HG03139 (cell line): ENCODE data around the gene GPR55.
"Not testable (repeated sequence)": the region's sequence is repeated elsewhere in the genome, so short reads cannot be mapped to it uniquely, and the experiment has no call there.

Source experiments
- ATAC-seq: cut with Tn5 transposase; IDR thresholded peaks from one replicate; pipeline ENCODE4 v1.9.1; 2021; ENCODE audit not compliant: unreplicated experiment

The GPR55 gene

GRCh38 chr2:230951396-230951795, 26.4 kb upstream of the GPR55 start:
- no peak for ATAC-seq

GRCh38 chr2:230950874-230951339, 25.9 kb upstream of the GPR55 start:
- ATAC-seq, result no peak

- peak; percentile 43 for ATAC-seq
These were observed 25.2 kb upstream of the GPR55 start for GRCh38 chr2:230949966-230950873.

- no peak for ATAC-seq
These were observed 22.9 kb upstream of the GPR55 start for GRCh38 chr2:230947908-230948365.

- no peak for ATAC-seq
These were observed 22.2 kb upstream of the GPR55 start for GRCh38 chr2:230947235-230947576.

GRCh38 chr2:230946429-230947234, 21.6 kb upstream of the GPR55 start:
- no peak for ATAC-seq

GRCh38 chr2:230944757-230945372, 19.8 kb upstream of the GPR55 start:
- no peak for ATAC-seq

GRCh38 chr2:230944123-230944653, 19.1 kb upstream of the GPR55 start:
- ATAC-seq, result no peak

GRCh38 chr2:230942920-230943896, 18.2 kb upstream of the GPR55 start:
- ATAC-seq, result peak; percentile 62

GRCh38 chr2:230942371-230942770, 17.3 kb upstream of the GPR55 start:
- no peak for ATAC-seq

- no peak for ATAC-seq
These were observed 16.4 kb upstream of the GPR55 start for GRCh38 chr2:230941202-230942180.

GRCh38 chr2:230940471-230940815, 15.4 kb upstream of the GPR55 start:
- no peak for ATAC-seq

GRCh38 chr2:230939691-230940470, 14.8 kb upstream of the GPR55 start:
- no peak for ATAC-seq

GRCh38 chr2:230939066-230939591, 14.1 kb upstream of the GPR55 start:
- ATAC-seq, result no peak

- ATAC-seq, result no peak
These were observed 13.5 kb upstream of the GPR55 start for GRCh38 chr2:230938516-230939065.

- ATAC-seq, result no peak
These were observed 13.1 kb upstream of the GPR55 start for GRCh38 chr2:230938098-230938497.

GRCh38 chr2:230937362-230937761, 12.3 kb upstream of the GPR55 start:
- no peak for ATAC-seq

GRCh38 chr2:230936243-230936642, 11.2 kb upstream of the GPR55 start:
- ATAC-seq, result not testable (repeated sequence)
